ENCODE data around the gene FAM120AOS.

- TF ChIP-seq CTCF (IDR thresholded peaks at IDR 0.05): no peak
- no peak for TF ChIP-seq EZH2 (IDR thresholded peaks at IDR 0.05)
Observed at GRCh38 chr9:93464876-93465275, 11.5 kb upstream of the FAM120AOS start.

Measured in neural progenitor cell (in vitro differentiated cells).